ELR (cell line): ENCODE data around the gene C20orf173.
"Not testable (repeated sequence)": the region's sequence is repeated elsewhere in the genome, so short reads cannot be mapped to it uniquely, and the experiment has no call there.

Experiments used
- DNase-seq: peaks from one replicate; pipeline ENCODE4 v3.0.0-alpha.2; 2015; ENCODE audit warnings: low read depth

The C20orf173 gene

GRCh38 chr20:35546127-35546526 is 16.7 kb upstream of the C20orf173 start:
- no peak for DNase-seq

- peak; percentile 52 for DNase-seq
These were observed 15.5 kb upstream of the C20orf173 start for GRCh38 chr20:35544941-35545340.

GRCh38 chr20:35544436-35544835 is 15.0 kb upstream of the C20orf173 start:
- DNase-seq: no peak

GRCh38 chr20:35542990-35543389 is 13.5 kb upstream of the C20orf173 start:
- no peak for DNase-seq

- peak; percentile 99 for DNase-seq
These were observed 12.6 kb upstream of the C20orf173 start, which contains the start of gene ERGIC3 for GRCh38 chr20:35541783-35542662. ERGIC3 (plus strand) TSS chr20:35542078; CDS start chr20:35542098, 20 bp downstream.

- DNase-seq: peak; percentile 25
These were observed 11.8 kb upstream of the C20orf173 start for GRCh38 chr20:35541118-35541782.

- no peak for DNase-seq
These were observed 10.3 kb upstream of the C20orf173 start for GRCh38 chr20:35539756-35540212.

GRCh38 chr20:35527122-35527769 is 2.2 kb downstream of the C20orf173 start:
- no peak for DNase-seq

- DNase-seq: no peak
These were observed 3.8 kb downstream of the C20orf173 start for GRCh38 chr20:35525639-35526038.

- DNase-seq: peak; percentile 57
These were observed 6.1 kb downstream of the C20orf173 start for GRCh38 chr20:35523298-35523888.

GRCh38 chr20:35518955-35519354 is 10.5 kb downstream of the C20orf173 start:
- no peak for DNase-seq

GRCh38 chr20:35517767-35518166 is 11.7 kb downstream of the C20orf173 start:
- not testable (repeated sequence) for DNase-seq

- no peak for DNase-seq
These were observed 12.3 kb downstream of the C20orf173 start for GRCh38 chr20:35517125-35517524.

GRCh38 chr20:35515949-35516645 is 13.4 kb downstream of the C20orf173 start:
- DNase-seq: peak; percentile 95

- no peak for DNase-seq
These were observed 14.1 kb downstream of the C20orf173 start for GRCh38 chr20:35515341-35515740.

GRCh38 chr20:35514371-35514932 is 15.0 kb downstream of the C20orf173 start:
- no peak for DNase-seq

GRCh38 chr20:35511814-35512420 is 17.5 kb downstream of the C20orf173 start:
- DNase-seq: peak; percentile 63

GRCh38 chr20:35510951-35511735 is 18.3 kb downstream of the C20orf173 start:
- DNase-seq: no peak

- DNase-seq: no peak
These were observed 20.8 kb downstream of the C20orf173 start for GRCh38 chr20:35508493-35509218.
